ENCODE measurements around the gene BUD31. TPM values are rescaled to one million over a fixed set of nuclear protein-coding genes. Genes with fewer than 3 reads are reported as not detected.

BUD31 gene
- total RNA-seq: 87.6 and 120 TPM in 2 replicates

GRCh38 chr7:99408379-99409191 is at the start of gene BUD31, which contains the start of gene PDAP1:
Gene BUD31 (plus strand): TSS chr7:99408969. CDS start chr7:99411093, 2,124 bp downstream.
Gene PDAP1 (minus strand): TSS chr7:99408597. CDS start chr7:99408548, 49 bp downstream.

GRCh38 chr7:99374111-99375064 is 34.4 kb upstream of the BUD31 start, which contains the start of gene ARPC1B:
Gene ARPC1B (plus strand): TSS chr7:99374730. CDS start chr7:99385715, 10,985 bp downstream.

DNA sequence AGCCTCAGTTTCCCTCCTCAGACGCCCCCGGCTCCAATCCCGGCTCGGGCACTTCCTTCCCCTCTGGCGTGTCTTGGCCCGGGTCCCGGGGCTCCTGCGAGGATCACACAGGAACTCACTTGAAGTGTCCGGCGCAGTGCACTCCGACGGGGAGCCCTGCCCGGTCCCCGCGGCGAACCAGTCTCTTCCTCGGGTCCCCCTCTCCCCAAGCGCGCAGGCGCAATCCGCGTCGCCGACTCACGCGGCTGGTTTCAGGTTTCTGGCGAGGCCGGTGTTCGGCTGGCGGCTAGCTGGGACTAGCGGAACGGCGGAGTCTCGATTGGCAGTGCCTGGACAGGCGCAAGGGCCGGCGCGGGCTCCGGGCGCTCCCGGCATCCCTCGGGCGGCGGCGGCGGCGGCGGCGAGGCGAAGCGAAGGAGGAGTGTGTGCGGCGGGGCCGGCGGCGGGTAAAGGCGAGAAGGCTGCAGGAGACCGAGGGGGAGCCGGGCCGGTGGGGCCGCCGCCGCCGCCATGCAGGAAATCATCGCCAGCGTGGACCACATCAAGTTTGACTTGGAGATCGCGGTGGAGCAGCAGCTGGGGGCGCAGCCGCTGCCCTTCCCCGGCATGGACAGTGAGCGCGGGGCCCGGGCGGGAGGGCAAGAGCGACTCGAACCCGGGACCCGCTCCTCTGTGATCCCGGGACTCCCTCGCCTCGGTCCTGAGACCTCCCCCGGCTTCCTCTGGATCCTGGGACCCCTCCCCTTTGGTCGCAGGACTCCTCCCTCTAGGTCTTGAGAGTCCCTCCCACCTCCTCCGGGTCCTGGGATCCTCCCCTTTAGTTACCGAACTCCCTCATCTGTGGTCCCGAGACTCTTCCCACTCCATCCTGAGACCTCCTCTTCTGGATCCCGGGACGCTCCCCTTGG is 30.1 kb downstream of the BUD31 start, which contains the start of the genes CPSF4 and PTCD1:
Gene CPSF4 (plus strand): TSS at position 371 of the 908 bp plus-strand sequence. CDS start 140 bp downstream, at position 511.
Gene PTCD1 (minus strand): TSS at position 226 of the 908 bp plus-strand sequence. CDS start 3,556 bp downstream, outside the sequence.

Other genes with a start within 250 kb of the BUD31 start
- gene KPNA7, start 200.9 kb upstream of the BUD31 start, total RNA-seq: not detected in 2 replicates
- not detected in 2 replicates for gene MYH16, start 136.1 kb upstream of the BUD31 start, total RNA-seq
- gene ARPC1A, start 83.1 kb upstream of the BUD31 start, total RNA-seq: 281 and 385 TPM in 2 replicates
- gene ARPC1B, start 34.2 kb upstream of the BUD31 start, total RNA-seq: 528 and 673 TPM in 2 replicates
- gene PDAP1, start 372 bp upstream of the BUD31 start, total RNA-seq: 140 and 181 TPM in 2 replicates
- 6.2 and 8.1 TPM in 2 replicates for gene PTCD1, start 29.8 kb downstream of the BUD31 start, total RNA-seq
- gene CPSF4, start 30.0 kb downstream of the BUD31 start, total RNA-seq: 28.5 and 36.3 TPM in 2 replicates
- gene ATP5MF, start 57.2 kb downstream of the BUD31 start, total RNA-seq: 3,963 and 4,747 TPM in 2 replicates
- 1.4 and 4.1 TPM in 2 replicates for gene ZNF789, start 63.9 kb downstream of the BUD31 start, total RNA-seq
- 9.9 and 11.2 TPM in 2 replicates for gene ZNF394, start 91.3 kb downstream of the BUD31 start, total RNA-seq
- 7.1 and 7.8 TPM in 2 replicates for gene ZKSCAN5, start 95.7 kb downstream of the BUD31 start, total RNA-seq
- gene FAM200A, start 143.1 kb downstream of the BUD31 start, total RNA-seq: 4.0 and 5.5 TPM in 2 replicates
- 70.2 and 76.4 TPM in 2 replicates for gene ZNF655, start 149.7 kb downstream of the BUD31 start, total RNA-seq
- gene TMEM225B, start 189.3 kb downstream of the BUD31 start, total RNA-seq: not detected in 2 replicates
- 7.3 and 18.5 TPM in 2 replicates for gene ZSCAN25, start 208.0 kb downstream of the BUD31 start, total RNA-seq

All from myometrial cell (primary cell).